SU-DHL-6 (cell line): ENCODE data around the gene NATD1.

Experiments
- H2AFZ ChIP-seq: fragments of 200-600 bp; sonication (generic); 2 replicates; pipeline ENCODE4 v1.6.1; 2014; ENCODE audit warnings: low read depth, mild to moderate bottlenecking, moderate library complexity, mixed read lengths, antibody characterized with exemption, low read length; ENCODE audit not compliant: severe bottlenecking
- H3F3A ChIP-seq: fragments of 200-600 bp; shearing (Covaris generic); 2 replicates; pipeline ENCODE4 v1.6.0; 2016; ENCODE audit warnings: antibody characterized with exemption, mild to moderate bottlenecking; ENCODE audit not compliant: insufficient read depth
- H3K27ac ChIP-seq: fragments of 200-600 bp; sonication (generic); 2 replicates; pipeline ENCODE4 v1.5.1; 2016; ENCODE audit warnings: low read depth, mild to moderate bottlenecking, low read length, moderate library complexity, mixed read lengths
- H3K27me3 ChIP-seq: fragments of 200-600 bp; sonication (generic), shearing (Covaris generic); 2 replicates; pipeline ENCODE4 v1.6.0; 2014; ENCODE audit warnings: mild to moderate bottlenecking, low read length
- H3K36me3 ChIP-seq: fragments of 200-600 bp; sonication (generic); 2 replicates; pipeline ENCODE4 v1.6.1; 2014; ENCODE audit warnings: mild to moderate bottlenecking, low read length, mixed read lengths
- H3K4me2 ChIP-seq: fragments of 300-600, 200-600 bp; shearing (Covaris generic), sonication (generic); 2 replicates; pipeline ENCODE4 v1.6.0; 2014; ENCODE audit warnings: low read length, low read depth, mild to moderate bottlenecking; ENCODE audit not compliant: poor library complexity, severe bottlenecking
- H3K4me3 ChIP-seq: fragments of 200-600 bp; sonication (generic); 2 replicates; pipeline ENCODE4 v1.5.1; 2014; ENCODE audit warnings: antibody characterized with exemption, low read length, mild to moderate bottlenecking, mixed read lengths; ENCODE audit not compliant: insufficient read depth, poor library complexity, severe bottlenecking
- H3K79me2 ChIP-seq: fragments of 200-600 bp; sonication (generic); 2 replicates; pipeline ENCODE4 v1.6.1; 2014; ENCODE audit warnings: mild to moderate bottlenecking, low read length, moderate library complexity; ENCODE audit not compliant: insufficient read depth
- H3K9ac ChIP-seq: fragments of 200-600 bp; sonication (generic); 2 replicates; pipeline ENCODE4 v1.7.0; 2014; ENCODE audit warnings: mild to moderate bottlenecking, low read length
- H3K9me2 ChIP-seq: fragments of 200-600 bp; sonication (generic); replicated peaks from 2 replicates; pipeline ENCODE4 v1.6.1; 2014; ENCODE audit warnings: low read length; ENCODE audit not compliant: insufficient read depth
- H3K9me3 ChIP-seq: fragments of 200-600 bp; sonication (generic); 2 replicates; pipeline ENCODE4 v1.6.1; 2014; ENCODE audit warnings: low read length, mixed read lengths; ENCODE audit not compliant: insufficient read depth
- H4K20me1 ChIP-seq: fragments of 200-600 bp; sonication (generic); 2 replicates; pipeline ENCODE4 v1.6.1; 2014; ENCODE audit warnings: low read depth, mild to moderate bottlenecking, antibody characterized with exemption, low read length, moderate library complexity, mixed read lengths
- EZH2phosphoT487 ChIP-seq: fragments of 200-600 bp; sonication (generic), shearing (Covaris generic); conservative IDR thresholded peaks from 2 replicates; pipeline ENCODE4 v1.6.1; 2018; ENCODE audit warnings: mild to moderate bottlenecking, antibody characterized with exemption, low read length, moderate library complexity, mixed read lengths
- TF ChIP-seq, protein P1 (sequence below): fragments of 200-600 bp; sonication (generic); IDR thresholded peaks from one replicate; pipeline ENCODE4 v1.5.1; 2017; ENCODE audit warnings: antibody characterized with exemption, mild to moderate bottlenecking, low read length, moderate library complexity; ENCODE audit not compliant: insufficient read depth, poor library complexity, severe bottlenecking

Gene NATD1

GRCh38 chr17:21235921-21236320 lies 17.3 kb downstream of the NATD1 start:
- Histone ChIP-seq H3F3A (no peaks in the 10 kb centered on the region), H3K36me3 (no peaks in the 10 kb centered on the region), H3K27me3 (no peaks in the 10 kb centered on the region), H4K20me1 (no peaks in the 10 kb centered on the region), H3K4me3 (no peak overlapping the region), H3K9me2 (no peaks in the 10 kb centered on the region), H2AFZ (no peak overlapping the region), H3K79me2 (no peaks in the 10 kb centered on the region), H3K9ac (no peak overlapping the region), H3K4me2 (no peak overlapping the region), H3K9me3 (no peaks in the 10 kb centered on the region), H3K27ac (no peak overlapping the region)
- TF ChIP-seq, protein P1, sequence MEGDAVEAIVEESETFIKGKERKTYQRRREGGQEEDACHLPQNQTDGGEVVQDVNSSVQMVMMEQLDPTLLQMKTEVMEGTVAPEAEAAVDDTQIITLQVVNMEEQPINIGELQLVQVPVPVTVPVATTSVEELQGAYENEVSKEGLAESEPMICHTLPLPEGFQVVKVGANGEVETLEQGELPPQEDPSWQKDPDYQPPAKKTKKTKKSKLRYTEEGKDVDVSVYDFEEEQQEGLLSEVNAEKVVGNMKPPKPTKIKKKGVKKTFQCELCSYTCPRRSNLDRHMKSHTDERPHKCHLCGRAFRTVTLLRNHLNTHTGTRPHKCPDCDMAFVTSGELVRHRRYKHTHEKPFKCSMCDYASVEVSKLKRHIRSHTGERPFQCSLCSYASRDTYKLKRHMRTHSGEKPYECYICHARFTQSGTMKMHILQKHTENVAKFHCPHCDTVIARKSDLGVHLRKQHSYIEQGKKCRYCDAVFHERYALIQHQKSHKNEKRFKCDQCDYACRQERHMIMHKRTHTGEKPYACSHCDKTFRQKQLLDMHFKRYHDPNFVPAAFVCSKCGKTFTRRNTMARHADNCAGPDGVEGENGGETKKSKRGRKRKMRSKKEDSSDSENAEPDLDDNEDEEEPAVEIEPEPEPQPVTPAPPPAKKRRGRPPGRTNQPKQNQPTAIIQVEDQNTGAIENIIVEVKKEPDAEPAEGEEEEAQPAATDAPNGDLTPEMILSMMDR, result no peak
- TF ChIP-seq EZH2phosphoT487, result no peak

DNA sequence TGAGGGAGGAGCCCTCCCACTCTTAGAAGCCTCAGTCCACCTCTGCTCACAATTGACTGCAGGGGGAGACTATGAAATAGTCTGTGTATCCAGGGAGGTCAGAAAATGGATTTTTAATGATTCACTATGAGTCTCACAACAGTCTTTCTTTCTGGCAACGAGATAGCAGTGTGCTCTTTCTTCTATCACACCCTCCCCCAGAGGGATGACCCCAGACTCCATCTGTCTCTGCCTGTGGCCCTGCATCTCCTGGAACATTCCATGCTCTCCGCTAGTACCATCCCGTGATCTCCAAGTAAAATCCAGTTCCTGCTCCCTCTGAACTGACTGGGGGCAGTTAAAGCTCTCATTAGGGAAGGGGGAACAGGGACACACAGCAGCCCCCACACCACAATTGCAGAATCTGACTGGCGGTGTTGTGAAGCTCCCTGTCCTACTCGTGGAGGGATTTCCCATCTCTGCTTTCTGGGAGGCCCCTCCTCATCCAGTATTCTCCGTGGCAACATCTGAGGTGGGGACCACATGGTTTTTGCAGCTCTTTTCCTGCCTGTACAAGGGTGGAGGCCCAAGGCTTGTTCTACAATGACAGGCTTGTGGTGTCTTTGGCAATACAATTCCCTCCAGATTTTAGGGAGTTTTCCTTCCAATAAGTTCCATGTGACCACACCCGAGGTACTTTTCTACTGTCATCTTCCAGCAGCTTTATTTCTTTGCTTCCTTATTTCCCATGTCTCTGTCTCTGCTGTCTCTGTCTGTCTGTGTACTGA lies 19.4 kb downstream of the NATD1 start:
- Histone ChIP-seq H4K20me1 (no peaks in the 10 kb centered on the region), H3K9ac (no peak overlapping the region), H3K27me3 (no peaks in the 10 kb centered on the region), H3K79me2 (no peaks in the 10 kb centered on the region), H3K9me2 (no peaks in the 10 kb centered on the region), H3K4me3 (no peak overlapping the region), H3K27ac (no peak overlapping the region), H2AFZ (no peak overlapping the region), H3K9me3 (no peaks in the 10 kb centered on the region), H3K36me3 (no peaks in the 10 kb centered on the region), H3K4me2 (no peak overlapping the region), H3F3A (no peaks in the 10 kb centered on the region)
- TF ChIP-seq EZH2phosphoT487, result no peak
- TF ChIP-seq, protein P1, result no peak

- Histone ChIP-seq H3K36me3 (no peaks in the 10 kb centered on the region), H3K27me3 (no peaks in the 10 kb centered on the region), H3K27ac (no peak overlapping the region), H3F3A (no peaks in the 10 kb centered on the region), H3K9me3 (no peaks in the 10 kb centered on the region), H4K20me1 (no peaks in the 10 kb centered on the region), H3K9ac (no peak overlapping the region), H3K79me2 (no peaks in the 10 kb centered on the region), H2AFZ (no peak overlapping the region), H3K4me3 (no peak overlapping the region), H3K4me2 (no peak overlapping the region), H3K9me2 (no peaks in the 10 kb centered on the region)
- no peak for TF ChIP-seq EZH2phosphoT487
- TF ChIP-seq, protein P1, result no peak
These were observed 21.0 kb downstream of the NATD1 start for GRCh38 chr17:21232033-21232749.
